HL-60 (cell line): ENCODE measurements around the gene CD3G.
"Not testable (repeated sequence)": the region's sequence is repeated elsewhere in the genome, so short reads cannot be mapped to it uniquely, and the experiment has no call there.

Experiments
- DNase-seq, 2 experiments: peaks; one replicate each; pipeline ENCODE4 v3.0.0-alpha.2; 2010 to 2020; ENCODE audit warnings: low read depth in 1 of 2, low spot score in 1 of 2
- H3K27ac ChIP-seq: fragments of 250-450 bp; sonication (Bioruptor Pico); replicated peaks from 2 replicates; pipeline ENCODE4 v1.5.1; 2020; ENCODE audit warnings: mild to moderate bottlenecking, moderate library complexity
- H3K27me3 ChIP-seq: fragments of 250-450 bp; sonication (Bioruptor Pico); 2 replicates; pipeline ENCODE4 v1.5.1; 2021; ENCODE audit warnings: mild to moderate bottlenecking, moderate library complexity; ENCODE audit not compliant: insufficient read depth, poor library complexity, severe bottlenecking
- H3K4me3 ChIP-seq: replicated peaks from 2 replicates; pipeline ENCODE4 v1.5.1; 2011; ENCODE audit warnings: mild to moderate bottlenecking, control low read depth, low read length; ENCODE audit not compliant: insufficient read depth
- CTCF ChIP-seq: IDR thresholded peaks from one replicate; pipeline ENCODE4 v1.5.1; 2011; ENCODE audit warnings: low read length, control low read depth, inconsistent platforms; ENCODE audit not compliant: insufficient read depth
- GABPA ChIP-seq: IDR thresholded peaks from 2 replicates; pipeline ENCODE4 v1.6.1; 2012; ENCODE audit warnings: low read depth
- POLR2AphosphoS5 ChIP-seq: IDR thresholded peaks from 2 replicates; pipeline ENCODE4 v1.6.1; 2012; ENCODE audit warnings: low read depth
- REST ChIP-seq: IDR thresholded peaks from 2 replicates; pipeline ENCODE4 v1.6.1; 2012; ENCODE audit warnings: low read depth; ENCODE audit not compliant: insufficient replicate concordance
- SPI1 ChIP-seq: IDR thresholded peaks from 2 replicates; pipeline ENCODE4 v1.6.1; 2012; ENCODE audit warnings: low read depth, mild to moderate bottlenecking, borderline replicate concordance

The CD3G gene

GRCh38 chr11:118306556-118306955 is 37.6 kb upstream of the CD3G start:
- TF ChIP-seq GABPA (no peak), SPI1 (no peak), CTCF (no peak), POLR2AphosphoS5 (no peak), REST (no peak)
- H3K27ac ChIP-seq: no peak overlapping the region
- no peaks in the 10 kb centered on the region for H3K27me3 ChIP-seq
- H3K4me3 ChIP-seq: no peak overlapping the region
- no peak for DNase-seq

- not testable (repeated sequence) for H3K27ac ChIP-seq, H3K27me3 ChIP-seq, H3K4me3 ChIP-seq, DNase-seq
These were observed 35.1 kb upstream of the CD3G start for GRCh38 chr11:118308995-118309528.

GRCh38 chr11:118310271-118310670 is 33.9 kb upstream of the CD3G start:
- H3K27me3 ChIP-seq: no peaks in the 10 kb centered on the region
- H3K4me3 ChIP-seq: no peak overlapping the region
- H3K27ac ChIP-seq: no peak overlapping the region
- TF ChIP-seq CTCF (no peak), GABPA (no peak), SPI1 (no peak), POLR2AphosphoS5 (no peak), REST (no peak)
- no peak for DNase-seq

GRCh38 chr11:118310781-118311485 is 33.2 kb upstream of the CD3G start:
- no peaks in the 10 kb centered on the region for H3K27me3 ChIP-seq
- TF ChIP-seq GABPA: no peak
- TF ChIP-seq POLR2AphosphoS5: no peak
- no peak for TF ChIP-seq SPI1
- TF ChIP-seq REST: no peak
- TF ChIP-seq CTCF: no peak
- H3K4me3 ChIP-seq: no peak overlapping the region
- H3K27ac ChIP-seq: no peak overlapping the region
- DNase-seq: no peak
